Measurements from ENCODE around the gene C1orf74. TPM values are rescaled to one million over a fixed set of nuclear protein-coding genes. Genes with fewer than 3 reads are reported as not detected.

The C1orf74 gene
- total and polyA plus RNA-seq, 2 donors (not counting 3 experiments of a cell fraction or from before 2014, with no cell fraction given), result 2.4 to 3.0 TPM

- intact Hi-C loops (cut with micrococcal nuclease) (loop anchor here (1.0 to 2.0 kb wide), 8 partner anchors 14 to 114 kb away; partner anchors contain the start of genes C1orf74 and UTP25), dilution Hi-C loops (cut with MboI; ENCODE audit: extremely low pct_ligation_motif_present, low sequenced_read_pairs) (no loop called here)
- Histone ChIP-seq H3K4me2 (ENCODE audit: insufficient read depth, low read length) (peak overlapping the region; percentile 65), H3K27me3 (ENCODE audit: control insufficient read depth in 2 of 2, insufficient read depth in 2 of 2, low read length in 2 of 2) (no peaks in the 10 kb centered on the region), H3K9me3 (replicated peaks; ENCODE audit: control insufficient read depth, insufficient read depth, low read length) (no peaks in the 10 kb centered on the region), H4K20me1 (replicated peaks; ENCODE audit: control insufficient read depth, extremely low read depth, insufficient read depth, low read length) (no peaks in the 10 kb centered on the region), H3K27ac (ENCODE audit: insufficient read depth, low read depth, low read length) (peak overlapping the region; percentile 80), H3K4me3 (replicated peaks in 1 of 3; ENCODE audit: insufficient read depth in 1 of 3, low read depth in 1 of 3, low read length in 3 of 3) (no peak overlapping the region), H3K4me1 (ENCODE audit: control insufficient read depth, extremely low read depth, insufficient read depth, low read length) (peaks cover 18% of the 10 kb centered on the region), H3K79me2 (ENCODE audit: control insufficient read depth, insufficient read depth, low read length) (no peaks in the 10 kb centered on the region), H3K36me3 (ENCODE audit: control insufficient read depth in 2 of 2, extremely low read depth in 1 of 2, insufficient read depth in 2 of 2, low read length in 2 of 2) (no peaks in the 10 kb centered on the region), H3K9me1 (replicated peaks; ENCODE audit: control insufficient read depth, extremely low read depth, insufficient read depth, low read length) (no peaks in the 10 kb centered on the region), H2AFZ (ENCODE audit: low read depth, low read length) (peak overlapping the region; percentile 76), H3K9ac (replicated peaks; ENCODE audit: extremely low read depth, insufficient read depth, low read length) (peak overlapping the region; percentile 58)
- ChIA-PET CTCF (interaction anchor here (1.2 to 4.5 kb wide), 8 partner anchors 9 to 201 kb away, joined by 3 to 33 read pairs (median 6); partner anchors contain the start of gene C1orf74), POLR2A (interaction anchor here (1.0 kb wide), 1 partner anchor 14 kb away, joined by 4 read pairs; the partner anchor contains the start of gene C1orf74)
- no TSS peak for BruUV-seq (replicated peaks)
- DNase-seq (ENCODE audit: low read depth, low spot score) (peak; percentile 37), FAIRE-seq (no peak)
- TF ChIP-seq MAX (IDR thresholded peaks at IDR 0.05; ENCODE audit: insufficient read depth, insufficient read length) (no peak), MYC (IDR thresholded peaks at IDR 0.05; ENCODE audit: low read depth, low read length) (no peak), POLR2AphosphoS5 (IDR thresholded peaks at IDR 0.05; ENCODE audit: insufficient read depth, low read depth, low read length) (no peak), EZH2 (IDR thresholded peaks at IDR 0.05; ENCODE audit: borderline replicate concordance, low read depth, low read length, severe bottlenecking) (no peak), GATA2 (IDR thresholded peaks at IDR 0.05; ENCODE audit: insufficient read depth, insufficient read length, low read depth, low read length) (no peak), POLR2A (IDR thresholded peaks at IDR 0.05; ENCODE audit: low read depth, low read length) (no peak), CTCF (IDR thresholded peaks at IDR 0.05; ENCODE audit: extremely low read depth in 1 of 2, insufficient read depth in 1 of 2, low read depth in 1 of 2, low read length in 2 of 2) (no peak), JUN (IDR thresholded peaks at IDR 0.05; ENCODE audit: borderline replicate concordance, insufficient read depth, insufficient read length, low read depth) (no peak), FOS (IDR thresholded peaks at IDR 0.05; ENCODE audit: borderline replicate concordance, insufficient read depth, low read length) (no peak)
These were observed 14.4 kb downstream of the C1orf74 start for GRCh38 chr1:209769971-209770370.
